ENCODE data around the gene SOWAHB.
"Not testable (repeated sequence)": the region's sequence is repeated elsewhere in the genome, so short reads cannot be mapped to it uniquely, and the experiment has no call there.

SOWAHB gene

GRCh38 chr4:76896048-76896447 lies 1.9 kb downstream of the SOWAHB start:
- DNase-seq (ENCODE audit: low read depth in 3 of 3) = no peak

GRCh38 chr4:76895619-76896018 lies 2.3 kb downstream of the SOWAHB start:
- DNase-seq (ENCODE audit: low read depth in 3 of 3) = no peak

- no peak for DNase-seq (ENCODE audit: low read depth in 3 of 3)
Observed at GRCh38 chr4:76894537-76895255, 3.2 kb downstream of the SOWAHB start.

GRCh38 chr4:76892601-76893000 lies 5.3 kb downstream of the SOWAHB start:
- DNase-seq (ENCODE audit: low read depth in 3 of 3) = no peak

- DNase-seq (ENCODE audit: low read depth in 3 of 3) = no peak
Observed at GRCh38 chr4:76892001-76892400, 5.9 kb downstream of the SOWAHB start.

- DNase-seq (ENCODE audit: low read depth in 3 of 3) = no peak
Observed at GRCh38 chr4:76886848-76887441, 11.0 kb downstream of the SOWAHB start.

GRCh38 chr4:76886214-76886613 lies 11.7 kb downstream of the SOWAHB start:
- no peak for DNase-seq (ENCODE audit: low read depth in 3 of 3)

- DNase-seq (ENCODE audit: low read depth in 3 of 3) = no peak
Observed at GRCh38 chr4:76883147-76883546, 14.8 kb downstream of the SOWAHB start.

GRCh38 chr4:76882630-76883029 lies 15.3 kb downstream of the SOWAHB start:
- no peak for DNase-seq (ENCODE audit: low read depth in 3 of 3)

GRCh38 chr4:76881375-76881774 lies 16.6 kb downstream of the SOWAHB start:
- DNase-seq (ENCODE audit: low read depth in 3 of 3) = no peak

GRCh38 chr4:76879731-76880364 lies 18.1 kb downstream of the SOWAHB start:
- no peak for DNase-seq (ENCODE audit: low read depth in 3 of 3)

- not testable (repeated sequence) for DNase-seq (ENCODE audit: low read depth in 3 of 3)
Observed at GRCh38 chr4:76878641-76879165, 19.2 kb downstream of the SOWAHB start.

GRCh38 chr4:76874176-76874575 lies 23.8 kb downstream of the SOWAHB start:
- no peak for DNase-seq (ENCODE audit: low read depth in 3 of 3)

- DNase-seq (ENCODE audit: low read depth in 3 of 3) = no peak
Observed at GRCh38 chr4:76873495-76873894, 24.4 kb downstream of the SOWAHB start.

- DNase-seq (ENCODE audit: low read depth in 3 of 3) = no peak
Observed at GRCh38 chr4:76872556-76872955, 25.4 kb downstream of the SOWAHB start.

- not testable (repeated sequence) for DNase-seq (ENCODE audit: low read depth in 3 of 3)
Observed at GRCh38 chr4:76868780-76869179, 29.2 kb downstream of the SOWAHB start.

- DNase-seq (ENCODE audit: low read depth in 3 of 3) = no peak
Observed at GRCh38 chr4:76867880-76868655, 29.9 kb downstream of the SOWAHB start.

- DNase-seq (ENCODE audit: low read depth in 3 of 3) = no peak
Observed at GRCh38 chr4:76867377-76867776, 30.6 kb downstream of the SOWAHB start.

- DNase-seq (ENCODE audit: low read depth in 3 of 3) = no peak
Observed at GRCh38 chr4:76866641-76867040, 31.3 kb downstream of the SOWAHB start.

GRCh38 chr4:76858319-76858718 lies 39.6 kb downstream of the SOWAHB start:
- no peak for DNase-seq (ENCODE audit: low read depth in 3 of 3)

GRCh38 chr4:76857074-76857409 lies 40.9 kb downstream of the SOWAHB start:
- no peak for DNase-seq (ENCODE audit: low read depth in 3 of 3)
